Calu3 (cell line): ENCODE results near the gene RAVER1. TPM values are rescaled to one million over a fixed set of nuclear protein-coding genes. Genes with fewer than 3 reads are reported as not detected.
A peak's percentile ranks its signal among the peaks of the same experiment; 100 is the strongest.

Experiments used
- BruUV-seq: library from RNA; stranded (reverse); fragments of 400-500 nt; replicated peaks from 2 replicates; lab custom pipeline; 2021; lab: Mats Ljungman, UMichigan
- CTCF ChIA-PET: fragments of 300-600 bp; sonication (Branson Sonifier 250); formaldehyde crosslinking; loops from one replicate; lab custom pipeline; 2022; ENCODE audit warnings: antibody characterized with exemption; lab: Charles Lee
- DNase-seq: peaks from one replicate; pipeline ENCODE4 v3.0.0; 2022
- H3K27ac Mint-ChIP-seq: one replicate; pipeline ENCODE4 v1.8.0; 2022; ENCODE audit warnings: mixed read lengths; ENCODE audit not compliant: unreplicated experiment
- H3K27me3 Mint-ChIP-seq: one replicate; pipeline ENCODE4 v1.8.0; 2022; ENCODE audit warnings: mixed read lengths; ENCODE audit not compliant: unreplicated experiment
- H3K36me3 Mint-ChIP-seq: one replicate; pipeline ENCODE4 v1.8.0; 2022; ENCODE audit warnings: mild to moderate bottlenecking, moderate library complexity, mixed read lengths; ENCODE audit not compliant: insufficient read depth, unreplicated experiment
- H3K4me1 Mint-ChIP-seq: one replicate; pipeline ENCODE4 v1.8.0; 2022; ENCODE audit warnings: mild to moderate bottlenecking, low read depth, mixed read lengths; ENCODE audit not compliant: unreplicated experiment
- H3K4me3 Mint-ChIP-seq: one replicate; pipeline ENCODE4 v1.8.0; 2022; ENCODE audit warnings: mild to moderate bottlenecking, low read depth, moderate library complexity, mixed read lengths; ENCODE audit not compliant: unreplicated experiment
- H3K9me3 Mint-ChIP-seq: one replicate; pipeline ENCODE4 v1.8.0; 2022; ENCODE audit warnings: low read depth, mixed read lengths; ENCODE audit not compliant: unreplicated experiment
- CTCF ChIP-seq: fragments of 200-600 bp; IDR thresholded peaks from one replicate; pipeline ENCODE4 v1.8.0; 2022; ENCODE audit warnings: antibody characterized with exemption; ENCODE audit not compliant: unreplicated experiment
- intact Hi-C: fragments of 100-400 bp; cut with micrococcal nuclease; formaldehyde crosslinking; loops from one replicate; pipeline ENCODE4 v1.10.0; 2022; ENCODE audit not compliant: unreplicated experiment
- total RNA-seq: library from RNA; stranded (reverse); gene quantifications from 2 replicates; pipeline ENCODE4 v1.2.3, GENCODE V29; 2022

RAVER1 gene
- total RNA-seq, 1 experiment from 2014 or later = 43.2 TPM

DNA sequence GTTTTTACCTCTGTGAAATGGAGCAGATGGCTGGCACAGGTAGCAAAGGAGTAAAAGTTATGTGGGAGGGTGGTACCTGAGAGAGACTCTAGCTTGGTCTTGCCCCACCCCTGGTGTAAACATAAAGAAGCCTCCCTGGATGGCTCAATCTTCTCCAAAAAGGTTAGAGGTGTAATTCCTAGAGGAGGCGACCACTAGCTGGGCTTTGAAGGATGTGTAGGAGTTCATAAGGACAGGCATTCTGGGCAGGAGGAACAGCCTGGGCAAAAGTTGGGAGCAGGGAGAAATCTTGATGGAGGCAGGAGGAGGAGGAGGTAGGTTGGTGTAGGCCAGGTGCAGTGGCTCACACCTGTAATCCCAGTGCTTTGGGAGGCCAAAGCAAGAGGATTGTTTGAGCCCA, 54.4 kb downstream of the RAVER1 start:
- Mint-ChIP-seq H3K27ac (no peak overlapping the region), H3K4me3 (no peak overlapping the region), H3K9me3 (no peaks in the 10 kb centered on the region), H3K4me1 (peaks cover 11% of the 10 kb centered on the region), H3K27me3 (no peaks in the 10 kb centered on the region), H3K36me3 (peaks cover 74% of the 10 kb centered on the region)
- intact Hi-C loops = no loop called here
- CTCF ChIA-PET = interaction anchor here (0.7 kb wide), 1 partner anchor 300 kb away, joined by 8 read pairs; no protein-coding TSS in a partner anchor
- DNase-seq = no peak
- BruUV-seq = no TSS peak
- no peak for TF ChIP-seq CTCF

DNA sequence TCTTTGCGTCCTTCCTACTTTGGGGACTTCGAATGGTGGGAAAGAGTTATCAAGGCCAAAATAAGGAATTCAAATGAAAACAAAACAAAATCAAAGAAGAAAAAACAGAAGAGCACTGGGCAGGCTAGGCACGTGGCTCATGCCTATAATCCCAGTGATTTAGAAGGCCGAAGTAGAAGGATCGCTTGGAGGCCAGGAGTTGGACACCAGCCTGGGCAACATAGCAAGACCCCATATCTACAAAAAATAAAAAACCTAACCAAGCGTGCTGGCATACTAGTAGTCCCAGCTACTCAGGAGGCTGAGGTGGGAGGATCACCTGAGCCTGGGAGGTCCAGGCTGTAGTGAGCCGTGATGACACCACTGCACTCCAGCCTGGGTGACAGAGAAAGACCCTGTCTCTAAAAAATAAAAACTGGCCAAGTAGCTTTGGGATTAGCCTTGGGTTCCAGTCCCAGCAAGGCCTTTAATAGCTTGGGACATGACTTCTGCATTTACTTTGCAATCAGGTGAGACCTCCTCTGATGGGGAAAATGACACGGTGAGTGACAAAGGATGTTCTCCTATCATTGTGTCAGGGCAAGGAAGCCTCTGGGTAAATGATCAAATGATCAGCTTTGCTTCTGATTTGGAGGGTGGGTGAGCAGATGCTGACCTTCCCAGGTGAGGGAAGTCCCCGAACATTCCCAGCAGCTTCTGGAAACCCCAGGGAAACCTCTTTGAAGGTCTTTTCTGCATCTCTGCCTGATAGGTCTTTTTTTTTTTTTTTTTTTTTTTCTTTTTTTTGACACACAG, 55.3 kb downstream of the RAVER1 start:
- Mint-ChIP-seq H3K9me3 (no peaks in the 10 kb centered on the region), H3K36me3 (peaks cover 80% of the 10 kb centered on the region), H3K4me3 (no peak overlapping the region), H3K27ac (no peak overlapping the region), H3K4me1 (peaks cover 15% of the 10 kb centered on the region), H3K27me3 (no peaks in the 10 kb centered on the region)
- no peak for DNase-seq
- no TSS peak for BruUV-seq
- no peak for TF ChIP-seq CTCF
- intact Hi-C loops = no loop called here
- CTCF ChIA-PET = interaction anchor here (0.7 kb wide), 1 partner anchor 299 kb away, joined by 8 read pairs; no protein-coding TSS in a partner anchor

DNA sequence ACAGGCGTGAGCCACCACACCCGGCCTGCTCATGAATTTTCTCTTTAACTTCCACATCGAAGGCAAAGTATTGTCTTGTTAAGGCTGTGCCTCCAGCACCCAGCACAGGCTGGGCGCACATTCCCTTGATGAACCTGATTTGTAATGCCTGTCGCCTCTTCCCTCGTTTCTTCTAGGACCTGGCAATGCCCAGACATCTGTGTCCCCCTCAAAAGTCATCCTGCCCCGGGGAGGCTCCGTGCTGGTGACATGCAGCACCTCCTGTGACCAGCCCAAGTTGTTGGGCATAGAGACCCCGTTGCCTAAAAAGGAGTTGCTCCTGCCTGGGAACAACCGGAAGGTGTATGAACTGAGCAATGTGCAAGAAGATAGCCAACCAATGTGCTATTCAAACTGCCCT, 58.7 kb downstream of the RAVER1 start:
- CTCF ChIA-PET = interaction anchor here (0.7 kb wide), 1 partner anchor 242 kb away, joined by 3 read pairs; no protein-coding TSS in a partner anchor
- Mint-ChIP-seq H3K36me3 (peaks cover 93% of the 10 kb centered on the region), H3K27ac (no peak overlapping the region), H3K4me1 (peaks cover 15% of the 10 kb centered on the region), H3K4me3 (peak overlapping the region; percentile 24), H3K9me3 (no peaks in the 10 kb centered on the region), H3K27me3 (no peaks in the 10 kb centered on the region)
- TF ChIP-seq CTCF = no peak
- intact Hi-C loops = no loop called here
- no peak for DNase-seq
- no TSS peak for BruUV-seq

DNA sequence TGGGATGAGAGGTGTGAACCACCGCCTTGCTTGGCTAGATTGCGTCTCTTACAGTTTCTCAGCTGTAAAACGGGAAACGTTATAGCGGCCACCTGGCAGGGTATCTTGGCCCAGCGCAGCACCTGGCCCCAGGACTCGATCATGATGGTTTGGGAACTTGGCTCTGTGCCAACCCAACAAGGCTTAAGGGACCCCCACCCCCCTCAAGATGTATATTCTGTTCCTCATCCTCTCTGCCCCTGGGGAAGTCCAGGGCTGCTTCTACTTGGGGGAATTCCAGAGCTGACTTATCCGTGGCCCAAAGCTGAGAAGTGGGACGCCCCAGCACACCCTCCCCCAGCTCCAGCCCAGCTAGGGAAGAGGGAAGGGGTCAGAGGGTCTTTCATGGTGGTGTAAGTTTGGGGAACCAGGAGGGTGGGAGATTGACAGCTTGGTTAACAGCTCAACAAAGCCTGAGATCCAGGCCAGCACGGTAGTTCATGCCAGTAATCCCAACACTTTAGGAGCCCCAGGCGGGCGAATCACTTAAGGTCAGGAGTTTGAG, 61.7 kb downstream of the RAVER1 start:
- CTCF ChIA-PET = interaction anchor here (0.6 to 3.7 kb wide), 7 partner anchors 12 to 189 kb away, joined by 3 to 40 read pairs (median 4); partner anchors contain the start of gene FDX2
- TF ChIP-seq CTCF = no peak
- intact Hi-C loops = no loop called here
- Mint-ChIP-seq H3K27ac (peak overlapping the region; percentile 42), H3K27me3 (no peaks in the 10 kb centered on the region), H3K9me3 (no peaks in the 10 kb centered on the region), H3K4me1 (peaks cover 18% of the 10 kb centered on the region), H3K36me3 (peaks cover 68% of the 10 kb centered on the region), H3K4me3 (peak overlapping the region; percentile 71)
- DNase-seq = no peak
- TSS peak; percentile 80 for BruUV-seq
